ENCODE measurements around the gene MAST4. TPM values are rescaled to one million over a fixed set of nuclear protein-coding genes. Genes with fewer than 3 reads are reported as not detected.

Gene MAST4
- total RNA-seq, 1 donor from 2014 or later = 42.0 TPM

DNA sequence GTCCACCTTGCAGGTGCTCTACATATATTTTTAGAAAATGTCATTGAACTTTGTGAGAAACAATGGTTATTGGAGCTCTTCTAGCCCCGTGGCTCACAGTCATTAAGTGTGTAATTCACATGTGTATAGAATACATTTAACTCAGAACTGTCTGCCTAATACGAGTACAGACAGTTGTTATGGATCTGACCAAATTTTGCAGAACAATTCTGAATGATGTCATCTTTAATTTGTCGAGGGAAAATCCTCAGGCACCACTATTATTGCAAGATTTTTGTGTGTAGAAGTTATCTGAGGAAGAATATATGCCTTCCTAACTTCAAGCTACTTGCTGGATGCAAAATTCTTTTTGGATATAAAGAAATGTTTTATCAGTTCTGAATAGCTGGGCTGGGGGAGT is 383.5 kb downstream of the MAST4 start:
- ATAC-seq (ENCODE audit: poor library complexity) (no peak), DNase-seq (no peak)
- intact Hi-C loops (cut with DNase I) = no loop called here

DNA sequence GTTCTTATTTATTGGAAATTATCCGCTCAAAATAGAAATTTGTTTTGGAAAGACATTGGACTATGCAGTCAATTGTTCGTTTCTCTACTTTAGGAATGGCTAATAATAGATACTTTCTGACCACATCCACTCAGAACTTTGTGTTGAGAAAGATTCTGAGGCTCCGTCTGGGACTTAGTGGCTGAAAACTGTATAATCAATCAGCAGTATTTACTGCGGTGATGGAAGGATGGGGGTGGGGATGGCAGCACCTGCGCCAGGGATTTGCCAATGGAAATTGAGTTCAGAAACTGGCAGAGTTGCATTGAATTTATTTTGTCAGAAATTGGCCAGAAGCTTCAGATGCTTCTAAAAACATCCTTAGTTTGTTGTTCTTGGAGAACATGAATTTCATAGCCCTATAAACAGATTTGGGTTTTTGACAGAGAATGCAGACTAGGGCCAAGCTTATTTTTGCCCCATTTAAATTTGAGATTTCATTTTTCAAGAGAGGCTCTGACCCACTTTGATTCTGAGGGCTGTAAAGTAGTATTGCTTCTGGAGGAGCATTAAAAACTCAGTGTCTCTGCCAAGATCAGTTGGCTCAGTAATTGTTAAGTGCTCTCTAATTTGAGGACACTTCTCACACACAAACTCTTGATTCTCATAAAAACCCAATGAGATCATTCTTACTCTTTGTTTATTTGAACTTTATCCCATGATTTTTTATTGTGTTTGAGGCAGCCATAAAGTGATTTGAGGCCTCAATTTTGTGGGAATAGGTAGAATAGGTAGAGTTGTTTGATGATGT is 385.3 kb downstream of the MAST4 start:
- intact Hi-C loops (cut with DNase I) = no loop called here
- ATAC-seq (ENCODE audit: poor library complexity) = peak; percentile 56

DNA sequence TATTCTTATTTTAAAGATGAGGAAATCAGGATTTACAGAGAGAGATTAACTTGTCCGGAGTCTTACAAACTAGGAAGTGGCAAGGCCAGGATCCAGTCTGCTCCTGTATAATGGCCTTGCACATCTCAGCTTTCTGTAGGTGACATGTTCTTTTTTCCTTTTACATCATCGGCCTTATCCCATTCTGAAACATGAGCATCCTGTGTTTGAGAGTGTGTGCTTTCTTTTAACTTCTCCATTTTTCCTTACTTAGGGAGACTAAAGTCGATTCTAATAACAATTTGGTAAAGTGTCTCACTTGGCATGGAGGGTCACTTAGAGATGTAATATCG is 385.8 kb downstream of the MAST4 start:
- ATAC-seq (ENCODE audit: poor library complexity) (no peak), DNase-seq (no peak)
- intact Hi-C loops (cut with DNase I) = no loop called here

More for the DNA sequence above, 385.3 kb downstream of the MAST4 start:
- DNase-seq = no peak

DNA sequence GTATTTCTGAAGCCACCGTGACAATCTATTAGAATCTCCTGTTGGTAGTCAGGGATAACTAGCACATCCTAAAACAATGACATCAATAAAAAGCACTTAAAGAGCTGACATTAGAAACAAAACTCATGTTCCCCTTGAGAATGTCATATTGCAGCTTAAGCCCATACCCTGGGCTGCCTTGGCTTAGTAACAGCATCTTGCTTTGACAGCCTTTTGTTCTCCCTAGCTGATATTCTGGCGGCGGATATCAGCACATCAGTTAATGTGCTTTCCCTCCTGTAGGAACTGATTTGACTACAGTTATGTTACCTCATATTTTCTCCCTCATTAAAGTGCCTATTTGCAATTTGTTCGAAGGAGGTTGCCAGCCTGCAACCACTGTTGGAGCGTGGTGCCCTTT is 386.3 kb downstream of the MAST4 start:
- DNase-seq (no peak), ATAC-seq (ENCODE audit: poor library complexity) (no peak)
- intact Hi-C loops (cut with DNase I) = no loop called here

DNA sequence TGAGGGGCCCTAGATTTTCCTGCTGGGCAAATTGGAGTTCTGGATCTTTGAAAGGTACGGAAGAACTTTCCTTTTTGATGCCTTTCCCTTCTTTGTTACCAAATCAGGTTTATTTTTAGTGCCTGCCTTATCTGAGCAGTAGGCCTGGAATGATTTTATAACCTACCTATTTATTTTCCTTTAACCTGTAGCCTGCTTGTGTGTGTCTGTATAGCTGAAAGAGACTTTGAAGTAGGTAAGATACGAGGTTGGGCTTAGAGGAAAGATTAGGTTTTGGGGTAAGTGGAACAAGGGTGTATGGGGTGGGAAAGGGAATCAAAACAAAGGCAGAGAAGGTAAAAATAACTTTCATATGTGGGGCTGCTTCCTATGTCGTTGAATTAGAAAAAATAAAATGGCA is 389.2 kb downstream of the MAST4 start:
- DNase-seq = no peak
- intact Hi-C loops (cut with DNase I) = loop anchor here (5.0 kb wide), 1 partner anchor 167 kb away; no protein-coding TSS in a partner anchor
- ATAC-seq (ENCODE audit: poor library complexity) = no peak

DNA sequence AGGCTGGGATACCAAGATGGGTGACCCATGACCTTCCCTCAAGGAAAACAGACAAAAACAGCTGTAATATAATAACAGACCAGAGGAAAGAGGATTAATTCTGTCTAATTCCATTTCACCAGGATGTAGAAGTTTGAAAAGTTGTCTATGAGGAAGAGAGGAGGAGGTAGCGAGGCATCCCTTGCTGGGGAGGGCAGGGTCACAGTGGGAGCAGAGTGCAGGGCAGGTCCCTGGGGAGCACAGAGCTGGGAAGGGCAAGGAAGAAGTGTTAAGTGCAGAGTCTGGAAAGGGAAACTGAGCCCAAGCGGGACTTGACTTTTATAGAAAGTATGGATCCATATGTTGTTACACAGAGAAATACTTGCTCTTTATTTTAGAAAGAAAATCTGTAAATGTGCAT is 389.8 kb downstream of the MAST4 start:
- DNase-seq = no peak
- intact Hi-C loops (cut with DNase I) = loop anchor here (5.0 kb wide), 1 partner anchor 166 kb away; no protein-coding TSS in a partner anchor
- ATAC-seq (ENCODE audit: poor library complexity) = no peak

DNA sequence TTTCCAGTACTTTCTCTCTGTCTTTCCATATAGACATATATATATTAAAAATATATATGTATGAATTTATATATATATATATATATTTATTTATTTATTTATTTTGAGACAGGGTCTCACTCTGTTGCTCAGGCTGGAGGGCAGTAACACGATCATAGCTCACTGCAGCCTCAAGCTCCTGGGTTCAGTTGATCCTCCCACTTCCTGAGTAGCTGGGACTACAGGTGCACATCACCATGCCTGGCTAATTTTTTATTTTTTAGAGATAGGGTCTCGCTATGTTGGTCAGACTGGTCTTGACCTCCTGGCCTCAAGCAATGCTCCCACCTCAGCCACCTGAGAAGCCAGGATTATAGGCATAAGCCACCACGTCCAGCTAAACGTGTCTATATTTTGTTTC is 390.3 kb downstream of the MAST4 start:
- ATAC-seq (ENCODE audit: poor library complexity) = no peak
- DNase-seq = no peak
- intact Hi-C loops (cut with DNase I) = loop anchor here (5.0 kb wide), 1 partner anchor 166 kb away; no protein-coding TSS in a partner anchor

DNA sequence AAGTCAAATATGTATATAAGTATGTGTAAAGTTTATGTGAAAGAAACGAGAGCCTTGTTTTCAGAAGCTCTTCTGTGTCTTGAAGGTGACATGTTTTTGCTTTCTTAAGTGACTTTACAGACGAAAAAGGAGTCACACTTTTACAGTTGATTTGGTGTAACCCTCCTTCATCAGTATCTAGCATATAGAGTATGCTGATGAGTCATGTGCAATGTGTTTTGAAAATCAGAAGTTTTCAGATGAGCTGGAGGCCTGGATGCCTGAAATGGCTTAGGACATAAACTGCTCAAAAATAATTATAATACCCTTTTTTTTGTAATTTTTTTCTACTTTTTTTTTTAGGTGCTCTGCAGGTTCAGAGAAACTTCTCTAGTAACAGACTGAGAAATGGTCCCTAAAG is 390.9 kb downstream of the MAST4 start:
- DNase-seq = no peak
- intact Hi-C loops (cut with DNase I) = loop anchor here (5.0 kb wide), 1 partner anchor 165 kb away; no protein-coding TSS in a partner anchor
- ATAC-seq (ENCODE audit: poor library complexity) = no peak

DNA sequence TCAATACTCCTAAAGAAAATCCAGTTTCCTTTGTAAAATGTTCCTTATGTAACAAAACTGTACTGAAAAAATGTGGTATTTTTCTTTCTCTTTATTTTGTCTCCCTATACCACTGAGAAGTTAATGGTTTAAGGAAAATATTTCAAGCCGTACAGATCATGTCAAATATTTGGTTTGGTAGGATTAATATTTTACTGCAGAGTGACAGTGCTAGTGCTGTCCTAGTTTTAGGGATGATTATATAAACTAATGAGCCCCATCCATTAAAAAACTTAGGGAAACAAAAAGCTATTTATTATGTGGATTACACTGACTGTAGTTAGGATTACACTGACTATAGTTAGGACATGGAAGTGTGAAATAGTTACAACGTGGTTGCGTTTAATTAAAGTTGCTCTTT is 391.3 kb downstream of the MAST4 start:
- DNase-seq = no peak
- intact Hi-C loops (cut with DNase I) = loop anchor here (5.0 kb wide), 1 partner anchor 165 kb away; no protein-coding TSS in a partner anchor
- no peak for ATAC-seq (ENCODE audit: poor library complexity)

DNA sequence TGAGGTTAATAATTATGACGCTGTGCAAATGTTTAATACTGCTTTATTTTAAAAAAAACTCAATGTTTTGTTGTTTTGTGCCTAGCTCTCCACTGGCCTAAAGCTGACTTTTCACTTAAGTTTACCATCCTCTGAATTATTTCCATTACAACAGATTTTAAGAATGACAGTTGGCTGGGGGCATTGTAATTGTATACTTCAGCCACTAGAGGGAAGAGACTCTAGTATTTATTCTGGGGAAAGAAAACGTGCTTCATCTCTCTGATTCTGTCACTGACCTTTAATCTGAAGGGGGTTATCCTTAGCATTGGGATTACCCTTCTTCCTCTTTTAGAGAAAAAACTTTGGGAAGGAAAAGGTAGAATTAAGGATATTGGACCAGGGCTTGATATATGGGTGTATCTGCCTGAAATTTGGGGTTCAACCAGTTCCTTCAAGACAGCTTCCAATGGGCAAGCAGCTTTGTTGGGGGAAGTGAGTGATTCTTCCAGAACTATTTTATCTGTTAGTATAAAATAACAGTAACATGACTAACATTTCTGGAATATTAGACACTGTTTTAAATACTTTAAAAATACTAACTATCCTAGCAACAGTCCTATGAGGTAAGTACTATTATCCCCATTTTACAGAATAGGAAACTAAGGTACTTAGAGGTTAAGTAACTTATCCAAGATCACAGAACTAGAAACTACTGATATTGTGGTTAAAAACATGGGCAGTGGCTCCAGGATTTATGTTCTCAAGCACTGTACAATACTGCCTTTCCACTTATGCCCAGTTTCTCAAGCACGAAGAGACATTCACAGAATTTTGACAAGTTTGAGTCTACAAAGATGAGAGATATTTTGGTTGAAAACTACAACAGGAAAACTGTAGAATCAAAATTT is 392.0 kb downstream of the MAST4 start:
- intact Hi-C loops (cut with DNase I) = loop anchor here (5.0 kb wide), 1 partner anchor 164 kb away; no protein-coding TSS in a partner anchor
- DNase-seq = no peak
- ATAC-seq (ENCODE audit: poor library complexity) = peak; percentile 50

DNA sequence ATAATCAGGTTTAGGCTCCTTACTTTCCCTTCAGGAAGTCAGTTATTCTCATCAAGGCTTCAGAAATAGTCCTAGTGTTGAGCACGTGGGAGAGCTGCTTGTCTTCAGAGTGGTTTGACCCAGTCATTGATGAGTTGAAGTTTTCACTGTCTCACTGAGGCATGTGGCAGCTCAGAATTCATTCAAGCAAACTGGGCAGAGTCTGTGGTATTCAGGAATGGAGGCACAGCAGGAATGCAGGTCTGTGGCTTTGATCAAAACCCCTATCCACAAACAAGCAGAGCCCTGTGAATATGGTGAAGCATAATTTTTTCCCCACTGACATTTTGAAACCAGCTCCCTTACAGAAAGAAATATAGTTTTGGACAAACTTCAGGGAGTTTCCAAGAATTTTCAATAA is 393.1 kb downstream of the MAST4 start:
- DNase-seq = no peak
- no peak for ATAC-seq (ENCODE audit: poor library complexity)
- intact Hi-C loops (cut with DNase I) = loop anchor here (5.0 kb wide), 1 partner anchor 163 kb away; no protein-coding TSS in a partner anchor

DNA sequence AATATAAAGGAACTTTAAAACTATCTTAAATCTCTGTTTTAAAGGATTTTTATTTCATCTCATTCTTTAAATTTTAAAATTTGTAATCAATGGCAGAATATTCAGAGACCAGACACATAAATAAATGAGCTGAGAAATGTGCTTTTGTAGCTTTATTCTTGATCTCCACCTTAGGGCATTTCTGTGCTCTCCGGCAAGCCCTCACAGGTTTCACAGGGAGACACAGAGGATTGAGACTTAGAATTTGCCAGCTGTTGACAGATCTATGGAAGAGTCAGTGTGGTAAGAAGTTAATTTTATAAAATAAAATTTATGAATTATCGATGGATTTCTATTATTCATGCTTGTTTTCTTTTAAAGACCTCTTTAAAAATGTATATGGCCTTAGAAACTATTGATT is 393.6 kb downstream of the MAST4 start:
- intact Hi-C loops (cut with DNase I) = loop anchor here (5.0 kb wide), 1 partner anchor 163 kb away; no protein-coding TSS in a partner anchor
- DNase-seq (no peak), ATAC-seq (ENCODE audit: poor library complexity) (no peak)

DNA sequence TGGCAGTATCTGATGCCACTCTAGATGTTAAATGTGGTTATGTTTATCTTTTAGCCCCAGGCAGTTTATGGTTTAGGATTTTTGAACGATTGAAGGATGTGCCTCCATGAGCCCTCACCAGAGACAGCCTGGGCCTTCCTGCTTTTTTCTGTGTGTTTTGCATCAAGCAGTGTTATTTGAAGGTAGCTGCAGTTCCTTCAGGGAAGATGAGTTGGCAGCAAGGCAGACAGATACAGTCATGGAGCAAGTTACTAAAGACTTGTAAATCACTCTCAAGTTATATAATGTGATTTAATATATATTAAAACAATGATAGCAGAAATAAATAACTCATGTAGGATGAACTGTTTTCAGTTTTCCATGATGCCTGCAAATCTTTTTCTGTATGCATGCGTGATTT is 395.6 kb downstream of the MAST4 start:
- ATAC-seq (ENCODE audit: poor library complexity) (no peak), DNase-seq (no peak)
- intact Hi-C loops (cut with DNase I) = no loop called here

DNA sequence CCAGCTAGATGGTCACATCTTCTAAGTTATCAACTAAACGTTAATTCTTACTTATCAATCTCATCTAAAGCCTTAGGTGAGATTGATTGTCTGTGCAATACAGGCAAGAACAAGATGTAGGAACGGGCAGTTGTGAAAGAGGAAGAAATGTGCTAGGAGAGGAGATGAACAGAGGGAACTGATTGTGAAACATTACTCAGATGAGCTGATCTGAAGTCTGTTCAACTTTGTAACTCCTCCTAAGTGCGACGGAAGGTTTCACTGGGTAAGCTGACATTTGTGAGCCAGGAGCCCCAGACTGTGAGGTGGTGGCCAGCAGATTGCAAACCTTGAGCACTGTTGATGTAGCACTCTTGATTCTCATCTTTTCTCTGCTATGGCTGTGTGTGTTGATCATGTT is 396.4 kb downstream of the MAST4 start:
- ATAC-seq (ENCODE audit: poor library complexity) = peak; percentile 15
- intact Hi-C loops (cut with DNase I) = no loop called here
- DNase-seq = no peak

DNA sequence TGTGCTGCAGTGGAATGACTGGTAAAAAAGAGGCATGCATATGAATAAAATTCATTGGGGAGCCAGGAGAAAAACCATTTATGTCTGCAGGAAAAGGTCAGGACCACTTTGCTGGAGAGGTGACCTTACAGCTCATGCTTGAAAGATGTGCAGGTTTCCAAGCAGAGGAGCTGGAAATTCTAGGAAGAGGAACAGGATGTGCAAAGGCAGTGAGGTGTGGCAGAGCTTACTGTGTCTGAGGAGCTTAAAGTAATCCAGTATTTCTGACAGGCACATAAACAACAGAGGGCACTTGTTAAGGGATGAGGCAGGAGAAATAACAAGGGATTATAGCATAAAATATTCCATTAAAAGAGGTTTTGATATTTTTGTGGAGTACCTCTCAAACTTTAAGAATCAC is 397.3 kb downstream of the MAST4 start:
- ATAC-seq (ENCODE audit: poor library complexity) = no peak
- no peak for DNase-seq
- intact Hi-C loops (cut with DNase I) = no loop called here

DNA sequence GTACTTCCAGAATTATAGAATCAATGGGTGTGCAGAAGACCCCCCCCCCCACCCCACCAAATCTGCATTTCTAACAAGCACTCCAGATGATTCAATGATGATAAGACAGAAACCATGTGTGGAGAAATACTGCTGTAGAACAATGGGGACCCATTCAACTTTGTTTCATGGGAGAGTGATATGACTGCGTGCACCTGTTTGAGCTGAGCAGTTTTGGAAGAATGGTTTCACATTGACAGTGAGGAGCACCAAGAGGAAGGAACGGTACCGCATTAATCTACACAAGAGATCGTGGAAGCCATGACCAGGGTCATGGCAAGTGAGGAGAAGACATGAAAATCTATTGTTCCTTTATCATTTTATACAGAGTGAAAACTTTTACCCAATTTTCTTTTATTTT is 397.7 kb downstream of the MAST4 start:
- intact Hi-C loops (cut with DNase I) = no loop called here
- DNase-seq = no peak
- no peak for ATAC-seq (ENCODE audit: poor library complexity)

DNA sequence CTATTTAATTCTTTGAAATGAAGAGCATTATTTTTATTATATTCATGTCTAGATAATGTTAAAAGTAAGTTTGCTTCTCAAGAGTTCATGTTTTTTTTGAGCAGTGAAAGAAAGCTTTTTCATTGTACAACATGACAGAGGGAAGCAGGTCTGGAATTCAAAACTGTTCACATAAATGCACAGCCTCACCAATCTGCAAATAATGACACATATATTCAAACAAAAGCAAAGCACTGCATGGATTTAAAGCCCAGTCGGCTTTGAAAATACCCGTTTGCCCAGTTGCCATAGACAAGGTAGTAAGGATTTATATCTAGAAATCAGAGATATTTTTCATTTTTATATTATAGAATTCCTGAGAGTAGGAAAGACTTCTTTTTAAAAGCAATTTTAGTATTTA is 398.6 kb downstream of the MAST4 start:
- intact Hi-C loops (cut with DNase I) = no loop called here
- DNase-seq (no peak), ATAC-seq (ENCODE audit: poor library complexity) (no peak)

DNA sequence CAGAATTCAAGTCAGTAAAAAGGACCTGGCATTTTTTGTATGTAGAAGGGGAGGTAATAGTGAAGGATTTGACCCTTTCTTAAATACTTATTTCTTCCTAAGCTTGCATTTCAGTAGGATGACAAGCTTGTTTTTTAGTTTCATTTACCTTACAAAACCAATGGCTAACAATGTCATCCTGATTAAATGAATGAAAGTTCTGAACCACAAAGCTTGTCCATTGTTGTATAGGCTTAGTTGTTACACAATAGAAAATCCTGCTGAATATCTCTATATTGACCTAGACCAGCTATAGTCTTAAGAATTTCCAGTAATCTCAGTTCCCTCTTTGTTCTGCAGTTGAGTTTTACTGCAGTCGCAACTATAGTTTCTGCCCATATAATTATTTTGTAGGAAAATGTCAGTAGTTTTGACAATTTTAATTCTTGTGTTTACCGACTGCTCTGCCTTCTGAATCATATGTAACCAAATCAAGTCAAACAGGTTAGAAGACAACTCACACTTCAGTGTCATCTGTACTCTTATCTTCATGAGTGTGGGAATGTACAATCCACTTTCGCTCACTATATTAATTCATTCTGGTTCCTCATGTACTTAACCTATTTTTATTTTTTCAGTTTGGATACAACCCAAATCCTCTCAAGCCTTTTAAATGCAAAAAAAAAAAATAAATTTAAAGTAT is 404.7 kb downstream of the MAST4 start:
- no peak for ATAC-seq (ENCODE audit: poor library complexity)
- intact Hi-C loops (cut with DNase I) = loop anchor here (10.0 kb wide), 2 partner anchors 94 to 204 kb away; no protein-coding TSS in a partner anchor
- no peak for DNase-seq

Measured in Right ventricle myocardium superior (tissue), 1 donor.